Mesendoderm (in vitro differentiated cells): ENCODE measurements around the gene PLEKHJ1.
A peak's percentile ranks its signal among the peaks of the same experiment; 100 is the strongest.

Source experiments
- DNase-seq: peaks from one replicate; pipeline ENCODE4 v3.0.0; 2013
- H2AK5ac ChIP-seq: 2 replicates; pipeline ENCODE4 v1.6.1; 2013; ENCODE audit warnings: low read length, inconsistent platforms
- H2BK120ac ChIP-seq: 2 replicates; pipeline ENCODE4 v1.6.1; 2013; ENCODE audit warnings: low read depth, mild to moderate bottlenecking, low read length, moderate library complexity, mixed read lengths
- H2BK15ac ChIP-seq: replicated peaks from 2 replicates; pipeline ENCODE4 v1.6.1; 2013; ENCODE audit warnings: low read depth, mild to moderate bottlenecking, moderate library complexity
- H2BK5ac ChIP-seq: 2 replicates; pipeline ENCODE4 v1.6.1; 2013; ENCODE audit warnings: low read length, inconsistent platforms
- H3K18ac ChIP-seq: 2 replicates; pipeline ENCODE4 v1.6.1; 2013; ENCODE audit warnings: mild to moderate bottlenecking, low read length, mixed read lengths
- H3K23ac ChIP-seq: one replicate; pipeline ENCODE4 v1.6.1; 2013; ENCODE audit warnings: low read length
- H3K27ac ChIP-seq: 2 replicates; pipeline ENCODE4 v1.5.1; 2013; ENCODE audit warnings: low read depth, mild to moderate bottlenecking, inconsistent platforms, low read length, moderate library complexity
- H3K27me3 ChIP-seq: 2 replicates; pipeline ENCODE4 v1.6.1; 2013; ENCODE audit warnings: low read length, control low read depth, mild to moderate bottlenecking, inconsistent platforms; ENCODE audit not compliant: insufficient read depth, poor library complexity
- H3K36me3 ChIP-seq: 2 replicates; pipeline ENCODE4 v1.6.1; 2013; ENCODE audit warnings: low read length, inconsistent platforms; ENCODE audit not compliant: control insufficient read depth, insufficient read depth
- H3K4ac ChIP-seq: one replicate; pipeline ENCODE4 v1.6.1; 2013; ENCODE audit warnings: low read depth, mild to moderate bottlenecking, low read length, moderate library complexity
- H3K4me1 ChIP-seq: 2 replicates; pipeline ENCODE4 v1.6.1; 2013; ENCODE audit warnings: low read depth, low read length, inconsistent platforms; ENCODE audit not compliant: control insufficient read depth
- H3K4me2 ChIP-seq: 2 replicates; pipeline ENCODE4 v1.6.1; 2013; ENCODE audit warnings: low read length
- H3K4me3 ChIP-seq: 2 replicates; pipeline ENCODE4 v1.5.1; 2013; ENCODE audit warnings: mild to moderate bottlenecking, low read length
- H3K56ac ChIP-seq: one replicate; pipeline ENCODE4 v1.6.1; 2013; ENCODE audit warnings: low read length
- H3K79me1 ChIP-seq: 2 replicates; pipeline ENCODE4 v1.6.1; 2013; ENCODE audit warnings: low read length, inconsistent platforms
- H3K79me2 ChIP-seq: 2 replicates; pipeline ENCODE4 v1.6.1; 2013; ENCODE audit warnings: mild to moderate bottlenecking, low read length; ENCODE audit not compliant: control insufficient read depth, insufficient read depth
- H3K9ac ChIP-seq: 2 replicates; pipeline ENCODE4 v1.6.1; 2013; ENCODE audit warnings: low read length, inconsistent platforms
- H4K5ac ChIP-seq: one replicate; pipeline ENCODE4 v1.6.1; 2013; ENCODE audit warnings: low read length
- H4K8ac ChIP-seq: one replicate; pipeline ENCODE4 v1.6.1; 2013; ENCODE audit warnings: low read depth, mild to moderate bottlenecking, control low read depth, low read length, moderate library complexity
- WGBS: extraction: QIAGEN DNeasy Blood & Tissue Kit; methylation state at CpG from one replicate; pipeline ENCODE4 v1.1.7; 2013; ENCODE audit warnings: low lambda C conversion rate, missing lambda C conversion rate; ENCODE audit not compliant: insufficient coverage; ENCODE audit errors: extremely low coverage; 5-methylcytosine and 5-hydroxymethylcytosine counted together
- small RNA-seq: library from polyadenylated mRNA; stranded (forward); fragments of <200 nt; extraction: miRNeasy Mini kit (QIAGEN cat#:217004); gene quantifications from one replicate; pipeline ENCODE3, GENCODE V24; 2013; ENCODE audit not compliant: insufficient read depth

Gene PLEKHJ1

DNA sequence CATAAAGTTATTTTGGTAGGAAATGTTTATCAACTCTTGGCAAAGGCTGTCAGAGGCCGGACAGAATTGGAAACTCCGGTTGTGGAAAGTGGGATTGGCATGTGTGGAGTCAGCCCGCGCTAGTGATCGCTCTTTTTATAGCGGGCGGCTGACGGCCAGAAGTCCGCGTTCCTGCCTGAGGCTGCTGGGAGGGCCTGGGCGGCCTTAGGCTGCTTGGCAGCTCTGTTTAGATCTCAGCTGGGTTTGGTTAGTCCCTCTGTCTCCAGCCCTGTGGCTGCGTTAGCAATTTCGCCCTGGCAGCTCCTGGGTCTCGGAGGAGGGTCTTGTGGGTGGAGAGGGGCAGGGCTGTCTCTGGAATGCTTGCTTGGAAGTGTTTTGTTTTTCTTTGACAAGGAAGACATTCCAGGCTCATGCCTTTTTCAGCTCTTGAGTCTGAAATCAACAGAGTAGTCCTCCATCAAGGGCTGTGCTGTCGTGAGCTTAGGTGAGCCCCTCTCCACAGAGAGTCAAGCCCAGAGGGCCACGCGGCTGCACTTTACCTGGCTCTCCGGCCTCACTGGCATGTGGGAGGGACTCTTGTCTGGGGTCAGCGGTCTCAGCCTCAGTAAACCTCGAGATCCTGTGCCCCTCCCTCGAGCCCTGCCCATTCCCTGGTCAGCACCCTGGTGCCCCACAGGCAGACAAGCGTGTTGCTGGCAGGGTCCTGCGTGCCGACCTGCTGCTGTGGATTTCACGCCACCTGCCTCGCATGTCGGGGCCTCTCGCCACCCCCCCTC, 49.9 kb downstream of the PLEKHJ1 start:
- Histone ChIP-seq H2BK120ac (no peak overlapping the region), H3K18ac (no peak overlapping the region), H3K23ac (no peak overlapping the region), H3K27me3 (no peaks in the 10 kb centered on the region), H4K5ac (no peak overlapping the region), H3K79me2 (peaks cover 7% of the 10 kb centered on the region), H3K79me1 (peaks cover 18% of the 10 kb centered on the region), H2AK5ac (no peak overlapping the region), H3K4me2 (no peak overlapping the region), H3K4ac (no peak overlapping the region), H3K56ac (no peak overlapping the region), H4K8ac (no peak overlapping the region), H3K9ac (no peak overlapping the region), H3K36me3 (peaks cover 6% of the 10 kb centered on the region), H2BK5ac (no peak overlapping the region), H3K4me1 (no peaks in the 10 kb centered on the region), H3K27ac (no peak overlapping the region), H3K4me3 (no peak overlapping the region), H2BK15ac (no peak overlapping the region)
- DNase-seq = peak; percentile 54
- no CpG with 5 or more reads among the region's 28 CpGs for WGBS

- Histone ChIP-seq H3K79me2 (peaks cover 12% of the 10 kb centered on the region), H3K79me1 (peaks cover 18% of the 10 kb centered on the region), H4K8ac (no peak overlapping the region), H3K18ac (no peak overlapping the region), H3K56ac (no peak overlapping the region), H3K4ac (no peak overlapping the region), H2BK15ac (no peak overlapping the region), H3K27me3 (no peaks in the 10 kb centered on the region), H3K4me3 (no peak overlapping the region), H2BK120ac (no peak overlapping the region), H3K27ac (no peak overlapping the region), H3K9ac (no peak overlapping the region), H3K4me2 (no peak overlapping the region), H3K23ac (no peak overlapping the region), H2BK5ac (no peak overlapping the region), H3K36me3 (peaks cover 4% of the 10 kb centered on the region), H4K5ac (no peak overlapping the region), H2AK5ac (no peak overlapping the region), H3K4me1 (no peaks in the 10 kb centered on the region)
- WGBS = no CpG with 5 or more reads among the region's 11 CpGs
- DNase-seq = no peak
These were observed 50.4 kb downstream of the PLEKHJ1 start for GRCh38 chr19:2185734-2186070.

DNA sequence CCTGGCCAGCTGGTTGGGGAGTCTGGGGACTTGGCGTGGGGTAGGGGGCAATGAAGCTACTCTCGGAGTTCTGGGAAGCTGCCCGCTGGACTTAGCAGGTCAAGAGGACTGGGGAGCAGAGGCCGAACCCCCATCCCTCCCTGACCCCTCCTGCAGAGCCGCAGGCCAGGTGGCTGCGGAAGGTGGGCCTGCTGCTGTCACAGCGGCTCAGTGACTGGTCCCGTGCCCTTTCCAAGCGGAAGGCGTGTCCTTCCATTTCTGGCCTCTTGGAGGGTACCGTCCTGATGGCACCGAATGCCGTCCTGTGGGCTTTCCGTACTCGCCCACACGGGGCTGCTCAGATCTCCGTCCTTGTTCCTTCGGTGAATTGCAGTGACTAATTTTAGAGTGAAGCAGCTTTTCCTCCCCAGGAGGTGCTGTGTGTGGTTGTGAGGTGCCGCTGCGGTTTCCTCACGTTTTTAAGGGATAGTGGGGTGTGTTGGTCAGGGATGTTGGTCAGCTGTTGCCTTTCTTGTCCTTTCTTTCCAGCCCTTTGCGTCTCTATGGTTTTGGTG, 51.6 kb downstream of the PLEKHJ1 start:
- Histone ChIP-seq H3K18ac (no peak overlapping the region), H3K4me2 (no peak overlapping the region), H4K5ac (no peak overlapping the region), H2AK5ac (no peak overlapping the region), H3K4me3 (no peak overlapping the region), H3K9ac (no peak overlapping the region), H3K79me1 (peaks cover 25% of the 10 kb centered on the region), H3K79me2 (peaks cover 21% of the 10 kb centered on the region), H3K27ac (no peak overlapping the region), H2BK120ac (no peak overlapping the region), H3K4me1 (no peaks in the 10 kb centered on the region), H3K36me3 (peaks cover 4% of the 10 kb centered on the region), H3K27me3 (no peaks in the 10 kb centered on the region), H2BK15ac (no peak overlapping the region), H3K56ac (no peak overlapping the region), H4K8ac (no peak overlapping the region), H2BK5ac (no peak overlapping the region), H3K4ac (no peak overlapping the region), H3K23ac (no peak overlapping the region)
- no CpG with 5 or more reads among the region's 22 CpGs for WGBS
- DNase-seq = no peak

Small RNA genes lying within 50 kb of the gene (small RNA-seq; reads per million reads assigned to genes)
- gene MIR1227 = 0.90 reads per million
